GM10266 (cell line): ENCODE measurements around the gene DNM3.

ENCODE experiments used
- DNase-seq: peaks from one replicate; pipeline ENCODE4 v3.0.0; 2012; ENCODE audit errors: extremely low spot score
- TF ChIP-seq, protein P1 (sequence below): IDR thresholded peaks from 2 replicates; pipeline ENCODE4 v1.5.1; 2012; ENCODE audit warnings: mild to moderate bottlenecking, low read depth; ENCODE audit not compliant: control insufficient read depth, insufficient read depth; ENCODE audit errors: missing control alignments

DNM3 gene

DNA sequence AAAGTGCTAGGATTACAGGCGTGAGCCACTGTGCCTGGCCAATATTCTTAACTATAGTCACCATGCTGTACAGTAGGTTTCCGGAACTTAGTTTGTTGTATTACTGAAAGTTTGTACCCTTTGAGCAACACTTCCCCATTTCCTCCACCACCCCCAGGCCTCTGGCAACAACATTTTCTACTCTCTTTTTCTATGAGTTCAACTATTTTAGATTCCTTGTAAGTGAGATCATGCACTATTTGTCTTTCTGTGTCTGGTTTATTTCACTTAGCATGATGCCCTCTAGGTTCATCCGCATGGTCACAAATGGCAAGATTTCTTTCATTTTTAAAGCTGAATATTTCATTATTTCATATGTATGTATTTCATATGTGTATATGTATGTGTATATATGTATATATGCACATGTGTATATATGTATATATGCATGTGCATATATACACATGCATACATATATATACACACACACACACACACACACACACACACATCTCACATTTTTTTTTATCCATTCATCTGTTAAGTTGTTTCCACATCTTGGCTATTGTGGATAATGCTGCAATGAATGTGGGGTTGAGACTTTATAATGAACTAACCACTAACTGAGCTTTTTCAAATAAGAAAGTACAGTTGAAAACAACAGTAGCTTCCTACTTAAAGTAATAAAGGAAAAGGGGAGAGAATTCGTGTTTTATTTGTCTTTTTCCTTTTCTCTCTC lies 322.4 kb downstream of the DNM3 start:
- TF ChIP-seq, protein P1, sequence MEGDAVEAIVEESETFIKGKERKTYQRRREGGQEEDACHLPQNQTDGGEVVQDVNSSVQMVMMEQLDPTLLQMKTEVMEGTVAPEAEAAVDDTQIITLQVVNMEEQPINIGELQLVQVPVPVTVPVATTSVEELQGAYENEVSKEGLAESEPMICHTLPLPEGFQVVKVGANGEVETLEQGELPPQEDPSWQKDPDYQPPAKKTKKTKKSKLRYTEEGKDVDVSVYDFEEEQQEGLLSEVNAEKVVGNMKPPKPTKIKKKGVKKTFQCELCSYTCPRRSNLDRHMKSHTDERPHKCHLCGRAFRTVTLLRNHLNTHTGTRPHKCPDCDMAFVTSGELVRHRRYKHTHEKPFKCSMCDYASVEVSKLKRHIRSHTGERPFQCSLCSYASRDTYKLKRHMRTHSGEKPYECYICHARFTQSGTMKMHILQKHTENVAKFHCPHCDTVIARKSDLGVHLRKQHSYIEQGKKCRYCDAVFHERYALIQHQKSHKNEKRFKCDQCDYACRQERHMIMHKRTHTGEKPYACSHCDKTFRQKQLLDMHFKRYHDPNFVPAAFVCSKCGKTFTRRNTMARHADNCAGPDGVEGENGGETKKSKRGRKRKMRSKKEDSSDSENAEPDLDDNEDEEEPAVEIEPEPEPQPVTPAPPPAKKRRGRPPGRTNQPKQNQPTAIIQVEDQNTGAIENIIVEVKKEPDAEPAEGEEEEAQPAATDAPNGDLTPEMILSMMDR = no peak
- DNase-seq = no peak

DNA sequence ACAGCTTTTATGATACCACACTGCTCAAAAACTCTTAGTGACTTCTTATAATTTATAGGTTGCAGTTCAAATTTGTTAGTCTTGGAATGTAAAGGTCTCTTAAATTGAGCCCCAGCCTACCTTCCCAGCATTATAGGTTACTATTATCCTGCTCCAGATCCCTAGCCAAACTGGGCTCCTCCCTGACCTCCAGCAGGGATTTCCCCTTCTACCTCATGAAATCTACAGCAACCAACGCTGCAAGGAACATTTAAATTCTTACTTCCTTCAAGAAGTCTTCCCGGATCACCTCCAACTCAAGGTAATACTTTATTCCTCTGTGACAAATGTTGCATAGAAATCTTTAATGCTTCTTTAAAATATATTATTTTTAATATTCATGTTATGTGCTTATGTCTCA lies 324.1 kb downstream of the DNM3 start:
- no peak for DNase-seq
- TF ChIP-seq, protein P1 = no peak

DNA sequence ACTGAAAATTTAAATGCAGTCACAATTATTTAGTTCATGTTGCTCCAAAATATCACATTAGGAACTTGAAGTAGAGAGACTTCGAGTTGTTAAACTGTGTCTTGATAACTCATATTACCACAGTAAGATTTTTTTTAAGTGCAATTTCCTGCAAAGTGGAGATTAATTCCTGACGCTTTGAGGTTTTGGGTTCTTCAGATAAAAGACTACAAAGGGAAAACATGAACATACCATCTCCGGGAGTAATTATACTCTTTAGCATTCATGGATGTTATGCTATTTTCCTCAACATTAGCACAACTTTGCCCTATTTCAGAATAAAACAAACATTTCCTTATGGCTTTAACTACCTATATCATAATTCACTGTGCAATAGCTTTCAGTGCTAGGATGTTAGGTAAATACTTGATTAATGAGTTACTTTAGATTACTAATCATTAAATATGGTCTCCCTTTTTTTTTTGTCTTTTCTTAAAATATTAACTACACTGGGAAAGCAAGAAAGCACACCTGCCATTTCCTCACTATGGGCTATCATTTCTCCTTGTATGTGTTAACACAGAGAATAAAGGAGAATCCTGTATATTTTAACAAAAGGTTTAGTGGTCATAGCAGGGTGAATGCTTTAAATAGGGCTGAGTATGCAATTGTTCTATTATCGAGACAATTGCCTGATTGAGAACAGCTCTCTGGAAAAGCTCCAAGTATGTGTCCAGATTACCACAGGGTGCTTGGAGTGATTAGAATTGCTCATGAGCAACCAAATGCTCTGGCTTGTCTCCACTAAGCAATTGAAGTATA lies 326.7 kb downstream of the DNM3 start:
- TF ChIP-seq, protein P1 = no peak
- no peak for DNase-seq

DNA sequence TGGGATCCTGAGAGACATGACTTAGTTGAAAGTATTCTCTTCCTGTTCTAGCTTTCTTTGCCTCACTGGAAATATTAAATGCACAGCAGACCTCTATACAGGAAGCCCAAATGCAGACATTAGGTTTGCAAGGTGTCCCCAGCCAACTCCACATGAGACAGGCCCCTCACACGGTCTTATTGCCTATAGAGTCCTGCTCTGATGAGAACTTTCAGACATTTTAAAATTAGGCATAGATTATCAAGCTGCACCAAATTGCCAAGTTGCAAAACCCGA lies 327.2 kb downstream of the DNM3 start:
- TF ChIP-seq, protein P1 = no peak
- DNase-seq = no peak

DNA sequence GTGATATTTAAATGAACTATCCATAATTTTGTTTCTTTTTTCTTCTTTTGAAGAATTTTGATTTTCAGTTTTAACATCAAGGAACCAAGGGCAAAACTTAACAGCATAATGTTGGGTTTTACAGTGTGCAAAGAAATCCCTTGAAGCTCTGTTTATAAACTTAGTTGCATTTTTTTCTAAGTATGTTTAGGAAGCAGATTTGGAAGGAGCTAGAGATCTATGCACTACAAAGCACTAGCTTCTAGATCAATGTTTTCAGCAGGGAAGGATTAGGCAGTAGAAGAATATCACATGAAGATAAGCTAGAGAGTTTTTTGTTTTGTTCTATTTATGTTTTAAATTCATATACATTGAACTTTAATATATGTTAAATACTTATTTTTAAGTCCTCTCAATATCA lies 328.5 kb downstream of the DNM3 start:
- TF ChIP-seq, protein P1 = no peak
- no peak for DNase-seq

DNA sequence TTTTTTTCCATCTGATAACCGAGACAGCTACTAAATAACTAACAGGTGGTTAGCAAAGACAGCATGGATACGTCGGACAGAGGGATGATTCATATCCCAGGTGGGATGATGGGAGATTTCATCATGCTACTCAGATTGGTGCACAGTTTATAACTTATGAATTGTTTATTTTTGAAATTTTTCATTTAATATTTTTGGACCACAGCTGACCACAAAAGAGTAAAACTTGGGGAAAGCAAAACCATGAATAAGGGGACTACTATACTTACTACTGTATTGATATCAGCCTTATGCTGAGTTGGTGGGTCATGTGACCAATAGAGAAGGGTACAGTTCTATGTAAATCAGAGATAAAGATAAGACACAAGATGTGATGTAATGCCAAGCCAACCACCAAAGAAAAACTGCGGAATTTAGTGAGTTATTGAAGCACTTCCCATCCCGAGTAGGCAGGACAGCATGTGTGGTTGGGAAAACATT lies 331.1 kb downstream of the DNM3 start:
- TF ChIP-seq, protein P1 = no peak
- DNase-seq = no peak

DNA sequence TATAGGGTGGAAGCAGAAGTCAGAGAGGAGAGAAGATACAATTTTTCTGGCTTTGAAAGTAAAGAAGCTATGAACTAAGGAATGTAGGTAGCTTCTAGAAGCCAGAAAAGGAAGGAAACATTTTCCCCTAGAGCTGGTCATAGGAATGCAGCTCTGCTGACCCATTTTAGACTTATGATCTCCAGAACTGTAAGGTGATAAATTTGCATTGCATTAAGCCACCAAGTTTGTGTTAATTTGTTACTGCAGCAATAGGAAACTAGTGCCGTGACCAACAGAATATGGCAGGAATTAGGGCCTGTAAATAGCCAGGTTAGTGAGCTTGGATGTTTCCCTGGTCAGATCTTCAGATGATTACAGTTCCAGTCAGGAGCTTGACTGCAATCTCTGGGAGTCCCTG lies 334.9 kb downstream of the DNM3 start:
- TF ChIP-seq, protein P1 = no peak
- no peak for DNase-seq
